ENCODE measurements around the gene CHD9NB.
"Not testable (repeated sequence)": the region's sequence is repeated elsewhere in the genome, so short reads cannot be mapped to it uniquely, and the experiment has no call there.

CHD9NB gene

GRCh38 chr16:53083119-53083518 lies 30.4 kb upstream of the CHD9NB start:
- DNase-seq (ENCODE audit: low spot score) = no peak

DNA sequence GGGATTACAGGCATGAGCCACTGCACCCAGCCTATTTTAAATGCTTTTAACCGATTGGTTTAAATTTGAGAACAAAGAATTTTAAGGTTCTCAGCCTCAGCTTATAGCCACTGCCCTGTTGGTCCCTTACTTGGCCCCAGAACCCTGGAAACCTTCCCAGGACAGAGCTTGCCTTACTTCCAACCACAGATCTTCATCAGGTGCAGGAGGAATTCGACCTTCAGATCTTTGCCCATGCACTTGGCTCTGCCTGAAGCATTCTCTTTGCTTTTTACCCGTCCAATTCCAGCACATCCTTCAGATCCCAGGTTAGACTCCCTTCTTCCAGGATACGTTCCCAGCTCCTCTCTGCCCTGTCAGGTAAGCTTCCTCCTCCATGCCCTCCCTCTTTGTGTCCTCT lies 29.8 kb upstream of the CHD9NB start:
- no peak for DNase-seq (ENCODE audit: low spot score)

- DNase-seq (ENCODE audit: low spot score) = no peak
Measured at GRCh38 chr16:53081686-53082407, 29.1 kb upstream of the CHD9NB start.

DNA sequence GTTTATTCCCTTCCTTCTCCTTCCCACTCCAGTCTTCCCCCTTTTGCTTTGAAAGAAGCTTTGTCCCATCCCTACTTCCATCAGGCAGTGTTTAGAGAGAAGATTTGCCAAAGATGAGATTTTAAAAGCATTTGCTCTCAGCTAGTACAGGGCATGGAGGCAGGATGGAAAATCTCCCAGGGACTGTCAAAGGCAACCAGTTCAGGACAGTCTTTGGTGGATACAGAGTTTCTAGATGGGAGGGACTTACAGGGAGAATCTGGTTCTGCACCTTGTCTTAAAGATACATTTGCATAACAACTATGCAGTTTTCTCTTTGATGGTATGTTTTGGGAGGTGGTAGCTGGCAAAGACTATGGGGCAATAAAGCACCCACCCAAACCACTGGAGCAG lies 28.3 kb upstream of the CHD9NB start:
- DNase-seq (ENCODE audit: low spot score) = no peak

GRCh38 chr16:53080345-53081031 lies 27.8 kb upstream of the CHD9NB start:
- DNase-seq (ENCODE audit: low spot score) = no peak

- DNase-seq (ENCODE audit: low spot score) = no peak
Measured at GRCh38 chr16:53078765-53079485, 26.2 kb upstream of the CHD9NB start.

DNA sequence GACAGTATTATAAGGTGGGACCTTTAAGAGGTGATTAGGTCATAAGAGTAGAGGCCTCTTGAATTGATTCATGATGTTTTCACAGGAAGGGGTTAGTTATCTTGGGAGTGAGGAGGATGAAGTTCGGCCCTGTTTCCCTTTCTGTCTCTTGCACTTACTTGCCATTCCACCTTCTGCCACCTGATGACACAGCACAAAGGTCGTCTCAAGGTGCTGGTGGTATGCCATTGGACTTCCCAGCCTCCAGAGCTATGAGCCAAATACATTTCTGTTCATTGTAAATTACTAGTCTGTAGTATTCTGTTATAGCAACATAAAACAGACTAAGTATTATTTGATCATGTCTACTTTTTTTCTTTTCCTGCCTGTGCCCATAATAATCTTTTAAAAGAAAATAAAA lies 25.6 kb upstream of the CHD9NB start:
- no peak for DNase-seq (ENCODE audit: low spot score)

DNA sequence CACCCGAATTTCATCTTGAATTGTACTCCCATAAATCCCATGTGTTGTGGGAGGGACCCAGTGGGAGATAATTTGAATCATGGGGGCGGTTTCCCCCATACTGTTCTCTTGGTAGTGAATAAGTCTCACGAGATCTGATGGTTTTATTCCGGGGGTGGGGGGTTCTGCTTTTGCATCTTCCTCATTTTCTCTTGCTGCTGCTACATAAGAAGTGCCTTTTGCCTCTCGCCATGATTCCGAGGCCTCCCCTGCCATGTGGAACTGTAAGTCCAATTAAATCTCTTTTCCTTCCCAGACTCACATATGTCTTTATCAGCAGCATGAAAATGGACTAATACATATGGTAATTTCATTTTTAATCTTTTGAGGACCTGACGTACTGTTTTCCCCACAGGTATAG lies 22.8 kb upstream of the CHD9NB start:
- DNase-seq (ENCODE audit: low spot score) = not testable (repeated sequence)

- not testable (repeated sequence) for DNase-seq (ENCODE audit: low spot score)
Measured at GRCh38 chr16:53074296-53074695, 21.6 kb upstream of the CHD9NB start.

DNA sequence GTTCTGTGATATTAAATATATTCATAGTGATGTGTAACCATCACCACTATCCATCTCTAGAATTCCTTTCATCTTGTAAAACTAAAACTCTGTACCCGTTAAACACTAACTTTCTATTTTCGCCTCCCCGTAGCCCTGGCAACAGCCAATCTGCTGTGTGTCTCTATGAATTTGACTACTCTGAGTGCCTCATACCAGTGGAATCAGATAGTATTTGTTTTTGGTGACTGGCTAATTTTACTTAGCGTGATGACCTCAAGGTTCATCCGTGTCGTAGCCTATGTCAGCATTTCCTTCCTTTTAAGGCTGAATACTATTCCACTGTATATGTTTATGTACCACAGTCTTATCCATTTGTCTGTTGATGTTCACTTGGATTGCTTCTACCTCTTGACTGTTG lies 20.3 kb upstream of the CHD9NB start:
- DNase-seq (ENCODE audit: low spot score) = no peak

DNA sequence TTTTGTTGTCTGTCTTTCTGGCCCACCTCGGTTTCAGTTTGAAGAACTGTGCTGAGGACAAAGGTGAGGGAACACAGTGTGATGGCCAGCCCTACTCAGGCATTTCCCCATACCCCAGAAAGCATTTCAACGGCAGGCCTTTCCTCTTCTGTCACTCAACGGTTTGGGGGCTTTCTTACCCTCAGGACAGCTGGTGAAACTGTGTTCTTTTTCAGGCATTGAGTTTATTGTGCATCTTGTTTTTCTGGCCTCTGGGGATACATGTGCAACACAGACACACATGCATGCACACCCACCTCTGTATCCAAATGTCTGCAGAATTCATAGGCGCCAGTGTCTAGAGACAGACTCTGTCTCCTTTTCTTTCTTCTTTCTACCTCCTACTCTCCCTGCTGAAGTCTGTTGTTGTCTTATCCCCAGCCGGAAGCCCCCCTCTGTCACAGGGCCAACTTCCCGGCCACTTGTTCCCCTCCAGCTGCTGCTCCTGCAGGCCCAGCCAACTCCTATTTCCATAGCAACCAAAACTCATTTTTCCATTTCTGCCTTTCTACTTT lies 19.1 kb upstream of the CHD9NB start:
- DNase-seq (ENCODE audit: low spot score) = no peak

GRCh38 chr16:53069772-53070171 lies 17.1 kb upstream of the CHD9NB start:
- DNase-seq (ENCODE audit: low spot score) = no peak

GRCh38 chr16:53068423-53068833 lies 15.7 kb upstream of the CHD9NB start:
- DNase-seq (ENCODE audit: low spot score) = no peak

- no peak for DNase-seq (ENCODE audit: low spot score)
Measured at GRCh38 chr16:53067675-53068074, 15.0 kb upstream of the CHD9NB start.

DNA sequence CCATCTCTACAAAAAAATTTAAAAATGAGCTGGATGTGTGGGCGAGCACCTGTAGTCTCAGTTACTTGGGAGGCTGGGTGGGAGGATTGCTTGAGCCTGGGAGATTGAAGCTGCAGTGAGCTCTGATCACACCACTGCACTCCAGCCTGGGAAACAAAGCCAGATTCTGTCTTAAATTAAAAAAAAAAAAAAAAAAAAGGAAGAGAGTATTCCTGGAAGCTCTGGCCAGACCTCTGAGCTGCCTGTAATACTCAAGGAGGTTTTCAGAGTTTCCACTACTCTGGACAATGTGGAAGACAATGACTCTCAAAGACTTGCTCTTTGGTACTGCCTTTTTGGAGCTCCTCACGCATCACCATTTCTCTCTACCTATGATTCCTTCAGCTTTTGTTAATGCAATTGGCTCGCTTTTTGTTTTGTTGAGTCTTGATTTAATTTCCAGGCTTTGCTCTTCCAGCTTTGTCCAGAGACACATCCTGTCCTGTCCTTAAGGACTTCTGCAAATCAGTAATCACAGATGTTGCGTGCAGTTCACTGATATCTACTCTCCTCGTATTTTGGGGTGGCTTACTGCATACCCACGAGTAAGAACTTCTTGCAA lies 12.9 kb upstream of the CHD9NB start:
- no peak for DNase-seq (ENCODE audit: low spot score)

- DNase-seq (ENCODE audit: low spot score) = no peak
Measured at GRCh38 chr16:53064081-53064578, 11.4 kb upstream of the CHD9NB start.

DNA sequence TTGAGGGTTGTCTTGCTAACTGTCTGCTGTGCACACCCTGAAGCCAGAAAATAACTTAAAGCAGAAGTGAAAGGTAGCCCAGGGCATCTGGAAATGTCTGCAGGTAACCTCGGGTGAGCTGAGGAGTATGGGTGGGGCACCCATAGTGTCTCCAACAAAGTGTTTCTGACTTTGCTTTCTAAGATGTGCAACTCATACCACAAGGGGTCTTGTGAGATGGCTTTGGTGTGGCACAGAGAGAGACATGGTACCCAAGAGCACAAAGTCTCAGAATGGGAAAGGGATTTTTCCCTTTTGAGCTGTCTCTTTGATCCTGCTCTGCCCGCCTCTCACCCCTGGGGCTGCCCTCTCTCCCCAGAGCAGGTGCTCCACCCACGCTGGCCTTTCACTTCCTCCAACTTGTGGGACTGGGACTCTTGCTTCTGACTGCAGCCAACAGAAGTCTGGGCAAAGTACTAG lies 9.0 kb upstream of the CHD9NB start:
- no peak for DNase-seq (ENCODE audit: low spot score)

- no peak for DNase-seq (ENCODE audit: low spot score)
Measured at GRCh38 chr16:53061256-53061655, 8.6 kb upstream of the CHD9NB start.

GRCh38 chr16:53059672-53060071 lies 7.0 kb upstream of the CHD9NB start:
- no peak for DNase-seq (ENCODE audit: low spot score)

- no peak for DNase-seq (ENCODE audit: low spot score)
Measured at GRCh38 chr16:53058882-53059281, 6.2 kb upstream of the CHD9NB start.

DNA sequence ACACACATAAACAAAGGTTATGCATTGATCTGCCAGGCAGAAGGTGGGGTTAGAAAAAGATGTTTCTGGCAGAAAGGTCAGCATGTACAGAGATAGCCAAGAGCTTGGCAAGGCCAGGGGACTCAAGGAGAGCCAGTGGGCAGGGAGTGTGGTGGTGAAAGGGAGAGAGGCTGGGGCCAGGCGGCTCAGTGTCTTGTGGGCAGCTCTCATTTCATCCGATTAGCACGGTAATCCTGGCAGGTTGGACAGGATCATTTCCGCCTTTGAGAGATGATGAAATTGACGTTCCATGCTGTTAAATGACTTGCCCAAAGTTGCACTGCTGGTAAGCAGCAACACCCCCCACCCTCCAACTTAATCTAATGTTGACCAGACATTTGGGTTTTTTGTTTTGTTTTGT lies 5.7 kb upstream of the CHD9NB start:
- DNase-seq (ENCODE audit: low spot score) = no peak

DNA sequence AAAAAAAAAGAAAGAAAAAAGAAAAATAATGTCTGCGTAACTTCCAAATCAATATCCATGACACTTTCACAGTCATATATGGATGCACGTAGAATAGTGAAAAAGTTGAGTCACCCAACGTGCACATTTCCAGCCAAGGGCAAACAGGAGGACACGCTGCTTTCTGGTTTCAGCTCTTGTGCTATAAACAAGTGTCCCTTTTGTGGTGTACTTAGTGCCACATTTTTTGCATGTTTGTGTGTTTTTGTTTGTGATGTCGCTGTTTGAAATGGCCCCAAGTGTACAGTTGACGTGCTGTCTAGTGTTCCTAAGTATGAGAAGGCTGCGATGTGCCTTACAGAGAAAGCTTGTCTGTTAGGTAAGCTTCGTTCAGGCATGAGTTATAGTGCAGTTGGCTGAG lies 5.0 kb upstream of the CHD9NB start:
- no peak for DNase-seq (ENCODE audit: low spot score)

Measured in RKO (cell line).